CD4-positive, alpha-beta T cell treated with Interleukin-2 at 100 ng/mL for 4 hours (primary cell): ENCODE data around the gene UBE4B.
"Not testable (repeated sequence)": the region's sequence is repeated elsewhere in the genome, so short reads cannot be mapped to it uniquely, and the experiment has no call there.

ENCODE experiments used
- DNase-seq: peaks from one replicate; pipeline ENCODE4 v3.0.0-alpha.2; 2020; ENCODE audit warnings: low spot score

The UBE4B gene

DNA sequence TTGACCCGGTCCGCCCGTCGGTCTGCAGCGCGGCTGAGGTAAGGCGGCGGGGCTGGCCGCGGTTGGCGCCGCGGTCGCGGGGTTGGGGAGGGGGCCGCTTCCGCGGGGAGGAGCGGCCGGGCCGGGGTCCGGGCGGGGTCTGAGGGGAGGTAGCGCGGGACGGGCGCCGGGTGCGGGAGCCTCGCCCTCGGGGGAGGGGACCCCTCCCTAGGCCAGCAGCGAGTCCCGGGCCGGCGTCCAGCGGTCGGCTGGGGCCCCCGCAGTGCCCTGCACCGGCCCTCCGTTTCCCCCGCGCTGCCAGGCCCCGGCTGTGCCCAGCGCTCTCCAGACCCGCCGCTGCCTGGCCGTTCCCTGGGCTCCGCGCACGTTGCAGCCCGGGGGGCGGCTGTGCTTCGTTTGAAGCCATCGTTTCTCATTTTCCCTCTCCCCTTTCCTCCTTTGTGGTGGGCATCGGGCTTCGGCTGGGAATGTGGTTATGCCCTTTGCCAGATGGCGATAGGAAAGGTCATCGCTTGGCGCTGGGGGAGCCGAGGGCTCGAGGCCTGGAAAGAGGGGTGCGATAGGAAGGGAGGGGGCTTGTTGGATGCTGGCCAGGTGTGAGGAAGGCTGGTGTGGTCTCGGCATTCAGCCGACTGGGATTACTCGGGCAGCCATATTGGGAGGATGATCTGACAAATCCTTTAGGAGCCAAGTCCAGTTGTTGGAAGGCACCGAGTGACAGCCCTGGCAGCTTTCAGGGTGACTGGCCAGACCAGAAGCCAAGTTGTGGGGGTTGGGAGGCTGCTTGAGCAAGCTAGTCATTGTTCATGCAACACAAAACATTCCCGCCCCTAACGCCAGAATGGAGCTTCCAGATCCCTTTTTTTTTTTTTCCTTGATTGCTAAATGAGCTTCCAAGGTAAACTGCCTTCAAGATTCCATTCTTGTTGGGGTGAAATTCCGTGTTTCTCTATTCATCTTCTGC is 178.4 kb downstream of the UBE4B start:
- DNase-seq, result no peak

DNA sequence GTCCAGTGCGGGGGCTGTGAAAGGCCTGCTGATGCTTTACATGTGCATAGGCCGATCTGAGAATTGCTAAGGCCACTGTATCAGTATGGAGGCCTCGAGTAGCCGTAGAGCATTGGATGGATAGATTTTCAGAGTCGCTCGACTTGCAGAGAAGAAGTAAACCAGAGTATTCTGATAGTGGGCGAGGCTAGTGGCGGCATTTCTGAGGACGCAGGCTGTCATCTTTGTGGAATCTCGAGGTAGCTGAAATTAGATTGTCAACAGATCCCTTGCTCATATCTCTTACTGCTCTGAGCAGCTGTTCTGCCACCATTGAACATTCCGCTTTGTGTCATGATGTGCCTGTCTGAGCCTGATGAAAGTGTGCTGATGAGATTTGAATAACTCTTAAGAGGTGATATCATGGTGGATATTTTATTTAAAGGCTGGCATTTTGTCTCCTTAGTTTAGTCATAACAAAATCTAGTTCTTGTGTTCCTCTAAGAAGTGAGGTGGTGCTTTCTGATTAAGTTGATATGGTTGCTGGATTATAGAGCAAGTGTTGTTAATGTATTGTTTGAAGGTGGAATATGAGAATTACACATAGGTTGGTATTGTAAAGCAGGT is 179.2 kb downstream of the UBE4B start:
- DNase-seq, result no peak

DNA sequence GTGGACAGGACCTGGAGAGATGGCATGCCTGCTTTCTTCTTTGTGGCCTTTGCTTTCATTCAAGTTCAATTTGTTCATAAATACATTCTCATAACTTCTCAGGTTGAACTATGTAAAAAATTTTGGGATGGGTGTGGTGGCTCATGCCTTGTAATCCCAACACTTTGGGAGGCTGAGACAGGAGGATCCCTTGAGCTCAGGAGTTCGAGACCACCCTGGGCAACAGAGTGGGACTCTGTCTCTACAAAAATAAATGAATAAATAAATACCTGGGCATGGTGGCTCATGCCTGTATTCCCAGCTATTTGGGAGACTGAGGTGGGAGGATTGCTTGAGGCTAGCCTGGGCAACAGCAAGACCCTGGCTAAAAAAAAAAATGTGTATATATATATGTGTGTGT is 179.7 kb downstream of the UBE4B start:
- DNase-seq, result no peak

DNA sequence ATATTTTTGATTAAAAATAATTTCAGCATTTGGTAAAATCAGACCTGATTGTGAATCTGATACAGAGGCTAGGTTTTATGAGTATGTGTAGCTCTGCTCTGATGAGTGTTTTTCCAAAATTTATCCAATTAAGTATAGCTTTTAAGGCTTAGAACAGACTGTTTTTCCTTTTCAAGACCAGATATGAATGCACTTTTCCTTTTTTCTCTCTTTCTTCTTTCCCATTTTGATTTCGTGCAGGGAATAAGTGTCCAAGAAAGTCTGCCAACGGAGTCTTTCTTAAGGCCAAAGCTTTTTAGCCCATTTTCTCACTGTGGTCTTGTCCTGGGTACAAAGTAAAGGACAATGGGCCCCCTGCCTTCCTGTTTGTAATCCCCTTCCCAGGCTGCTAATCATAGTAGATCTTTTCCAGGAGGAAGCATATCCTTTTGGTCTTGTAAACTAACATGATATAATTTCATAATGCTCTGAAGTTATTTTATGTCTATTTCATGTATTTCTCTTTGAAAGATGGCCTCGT is 180.5 kb downstream of the UBE4B start:
- DNase-seq, result no peak

- DNase-seq, result no peak
These were observed 183.5 kb downstream of the UBE4B start for GRCh38 chr1:10216090-10216749.

DNA sequence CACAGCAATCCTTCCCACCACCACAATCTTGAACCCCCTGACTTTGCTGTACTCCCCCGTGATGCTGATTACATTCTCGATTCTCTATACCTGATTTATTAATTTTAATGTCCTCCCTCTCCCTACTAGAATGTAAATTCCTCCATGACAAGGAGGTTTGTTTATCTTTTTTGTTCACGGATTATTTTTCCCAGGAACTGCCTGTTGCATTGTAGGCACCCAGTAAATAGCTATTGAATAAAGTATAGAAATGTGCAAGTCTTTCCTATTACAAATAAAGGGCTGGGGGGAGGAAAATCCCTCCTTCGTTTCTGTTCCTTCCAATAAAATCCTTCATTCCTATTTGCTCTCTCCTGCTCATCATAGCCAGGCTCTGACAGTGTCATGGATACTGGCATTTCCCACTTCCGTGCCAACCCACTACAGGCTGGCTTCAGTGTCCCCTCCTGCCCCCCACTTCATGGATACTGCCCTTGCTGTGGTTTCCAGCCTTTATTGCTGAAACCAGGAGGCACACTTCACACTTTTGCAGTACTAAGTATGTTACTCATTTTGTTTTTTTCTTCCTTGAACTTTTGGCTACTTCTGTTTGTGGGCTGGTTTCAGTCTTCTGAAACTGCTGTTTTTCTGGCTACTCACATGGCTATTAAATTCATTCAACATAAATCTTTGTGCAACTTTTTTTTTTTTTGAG is 185.1 kb downstream of the UBE4B start:
- no peak for DNase-seq

DNA sequence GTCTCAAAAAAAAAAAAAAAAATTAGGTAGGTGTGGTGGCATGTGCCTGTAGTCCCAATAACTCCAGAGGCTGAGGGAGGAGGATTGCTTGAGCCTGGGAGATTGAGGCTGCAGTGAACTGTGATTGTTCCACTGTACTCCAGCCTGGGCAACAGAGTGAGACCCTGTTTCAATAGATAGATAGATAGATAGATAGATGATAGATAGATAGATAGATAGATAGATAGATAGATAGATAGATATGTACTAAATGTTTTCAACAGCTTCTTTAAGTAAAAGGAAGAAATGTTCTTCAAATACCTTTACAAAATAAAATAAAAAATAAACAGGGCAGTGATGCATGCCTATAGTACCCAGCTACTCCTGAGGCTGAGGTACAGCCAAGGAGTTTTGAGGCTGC is 187.4 kb downstream of the UBE4B start:
- no peak for DNase-seq

DNA sequence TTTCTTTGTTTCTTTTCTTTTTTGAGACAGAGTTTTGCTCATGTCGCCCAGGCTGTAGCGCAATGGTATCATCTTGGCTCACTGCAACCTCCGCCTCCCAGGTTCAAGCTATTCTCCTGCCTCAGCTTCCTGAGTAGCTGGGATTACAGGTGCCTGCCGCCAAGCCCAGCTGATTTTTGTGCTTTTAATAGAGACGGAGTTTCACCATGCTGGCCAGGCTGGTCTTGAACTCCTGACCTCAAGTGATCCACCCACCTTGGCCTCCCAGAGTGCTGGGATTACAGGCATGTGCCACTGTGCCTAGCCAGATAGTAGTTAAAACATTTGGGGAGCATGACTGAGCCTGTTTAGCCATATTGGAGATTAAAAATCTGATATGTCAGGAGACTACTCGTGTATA is 187.9 kb downstream of the UBE4B start:
- DNase-seq, result not testable (repeated sequence)

DNA sequence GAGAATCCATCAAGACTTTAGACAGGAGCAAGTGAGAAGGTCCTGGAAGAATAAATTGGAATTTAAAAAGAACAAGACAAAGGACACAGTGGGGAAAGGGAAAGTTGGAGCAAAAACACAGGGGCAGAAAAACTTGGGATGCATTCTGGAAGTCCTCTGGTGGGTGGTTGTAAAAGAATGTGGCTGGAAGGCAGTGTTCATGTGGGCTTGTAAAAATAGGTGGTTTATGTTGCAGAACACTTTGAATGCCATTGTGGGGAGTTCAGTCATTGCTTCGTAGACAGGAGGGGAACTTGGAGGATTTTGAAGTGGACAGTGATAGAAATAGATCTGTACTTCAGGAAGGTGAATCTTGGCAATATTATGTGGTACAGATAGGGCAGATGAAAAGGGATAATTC is 192.8 kb downstream of the UBE4B start:
- no peak for DNase-seq

DNA sequence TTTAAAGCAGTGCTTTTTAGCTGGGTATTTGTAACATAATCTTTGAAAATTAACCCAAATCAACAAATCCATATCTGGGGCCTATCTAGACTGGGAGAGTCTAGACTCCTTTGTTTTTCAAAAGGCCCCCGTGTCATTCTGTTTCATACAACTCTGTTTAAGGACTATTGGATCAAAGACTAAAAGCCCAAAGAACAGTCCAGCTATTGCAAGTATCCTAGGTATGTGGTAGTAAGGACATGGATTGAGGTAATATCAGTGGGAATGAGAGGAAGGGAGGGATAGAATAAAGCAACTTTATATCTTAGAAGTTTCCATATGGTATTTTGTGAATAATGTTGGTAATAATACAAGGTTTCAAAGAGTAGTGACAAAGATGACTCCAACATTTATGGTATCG is 195.8 kb downstream of the UBE4B start:
- no peak for DNase-seq

DNA sequence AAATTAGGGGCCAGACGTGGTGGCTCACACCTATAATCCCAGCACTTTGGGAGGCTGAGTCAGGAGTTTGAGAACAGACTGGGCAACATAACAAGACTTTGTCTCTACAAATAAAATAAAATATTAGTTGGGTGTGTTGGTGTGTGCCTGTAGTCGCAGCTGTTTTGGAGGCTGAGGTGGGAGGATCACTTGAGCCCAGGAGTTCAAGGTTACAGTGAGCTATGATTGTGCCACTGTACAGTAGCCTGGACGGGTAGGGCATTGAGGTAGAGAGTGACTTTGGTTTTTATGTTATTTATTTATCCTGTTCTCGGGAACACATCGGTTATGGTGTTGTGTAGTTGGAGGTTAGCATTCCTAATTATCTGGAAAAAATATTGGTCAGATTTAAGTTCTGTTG is 197.1 kb downstream of the UBE4B start:
- DNase-seq, result no peak
